ENCODE measurements around the gene CORO1C.
"Not testable (repeated sequence)": the region's sequence is repeated elsewhere in the genome, so short reads cannot be mapped to it uniquely, and the experiment has no call there.

The CORO1C gene

GRCh38 chr12:108753976-108754375, 22.7 kb upstream of the CORO1C start:
- no peak for DNase-seq (ENCODE audit: low read depth, low spot score)

GRCh38 chr12:108752387-108752786, 21.1 kb upstream of the CORO1C start:
- no peak for DNase-seq (ENCODE audit: low read depth, low spot score)

GRCh38 chr12:108751821-108752220, 20.5 kb upstream of the CORO1C start:
- DNase-seq (ENCODE audit: low read depth, low spot score), result no peak

DNA sequence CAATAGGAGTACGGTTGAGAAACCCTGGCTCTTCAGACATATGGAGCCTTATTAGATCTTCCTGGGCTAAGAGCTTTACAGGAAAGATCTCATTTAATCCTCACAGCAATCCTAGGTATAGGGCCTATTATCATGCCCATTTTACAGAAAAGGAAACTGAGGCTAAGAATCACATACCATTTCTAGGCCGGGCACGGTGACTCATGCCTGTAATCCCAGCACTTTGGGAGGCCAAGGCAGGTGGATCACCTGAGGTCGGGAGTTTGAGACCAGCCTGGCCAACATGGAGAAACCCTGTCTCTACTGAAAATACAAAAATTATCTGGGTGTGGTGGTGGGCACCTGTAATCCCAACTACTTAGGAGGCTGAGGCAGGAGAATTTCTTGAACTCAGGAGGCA, 19.7 kb upstream of the CORO1C start:
- DNase-seq (ENCODE audit: low read depth, low spot score), result not testable (repeated sequence)

DNA sequence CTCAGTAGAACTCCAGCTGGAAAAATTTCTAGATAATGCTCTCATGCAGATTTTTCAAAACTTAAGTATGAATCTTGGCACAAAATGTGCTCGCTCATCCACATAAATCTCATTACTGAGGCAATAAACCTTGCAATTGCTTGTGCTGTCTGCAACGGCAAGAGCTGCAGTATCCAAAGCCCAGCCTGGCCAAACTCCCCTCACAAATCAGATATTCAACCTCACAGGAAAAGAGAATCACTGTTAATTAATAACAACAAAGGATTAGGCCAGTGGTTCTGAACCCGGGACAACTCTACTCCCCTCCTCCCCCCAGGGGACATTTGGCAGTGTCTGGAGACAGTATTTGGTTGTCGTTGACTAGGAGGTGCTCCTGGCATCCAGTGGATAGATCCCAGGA, 19.2 kb upstream of the CORO1C start:
- peak; percentile 65 for DNase-seq (ENCODE audit: low read depth, low spot score)

GRCh38 chr12:108747563-108747962, 16.2 kb upstream of the CORO1C start:
- no peak for DNase-seq (ENCODE audit: low read depth, low spot score)

DNA sequence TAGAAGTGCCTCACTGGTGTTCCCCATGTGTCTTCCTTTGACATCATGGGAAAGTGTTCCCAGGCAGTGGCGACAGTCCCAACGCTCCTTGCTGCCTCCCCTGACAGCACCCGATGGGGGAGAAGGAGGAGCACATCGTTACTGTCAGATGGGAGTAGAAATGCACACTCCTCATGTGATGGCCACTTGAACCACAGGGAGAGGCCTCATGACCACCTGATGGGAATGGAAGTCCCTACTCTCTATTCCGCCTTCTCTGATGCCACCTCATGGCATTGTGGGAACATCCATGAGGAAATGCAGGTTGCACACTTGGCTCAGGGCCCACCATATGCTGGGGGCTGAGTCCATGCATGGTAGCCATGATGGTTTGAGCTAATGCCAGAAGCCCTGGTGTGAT, 14.3 kb upstream of the CORO1C start:
- DNase-seq (ENCODE audit: low read depth, low spot score), result no peak

DNA sequence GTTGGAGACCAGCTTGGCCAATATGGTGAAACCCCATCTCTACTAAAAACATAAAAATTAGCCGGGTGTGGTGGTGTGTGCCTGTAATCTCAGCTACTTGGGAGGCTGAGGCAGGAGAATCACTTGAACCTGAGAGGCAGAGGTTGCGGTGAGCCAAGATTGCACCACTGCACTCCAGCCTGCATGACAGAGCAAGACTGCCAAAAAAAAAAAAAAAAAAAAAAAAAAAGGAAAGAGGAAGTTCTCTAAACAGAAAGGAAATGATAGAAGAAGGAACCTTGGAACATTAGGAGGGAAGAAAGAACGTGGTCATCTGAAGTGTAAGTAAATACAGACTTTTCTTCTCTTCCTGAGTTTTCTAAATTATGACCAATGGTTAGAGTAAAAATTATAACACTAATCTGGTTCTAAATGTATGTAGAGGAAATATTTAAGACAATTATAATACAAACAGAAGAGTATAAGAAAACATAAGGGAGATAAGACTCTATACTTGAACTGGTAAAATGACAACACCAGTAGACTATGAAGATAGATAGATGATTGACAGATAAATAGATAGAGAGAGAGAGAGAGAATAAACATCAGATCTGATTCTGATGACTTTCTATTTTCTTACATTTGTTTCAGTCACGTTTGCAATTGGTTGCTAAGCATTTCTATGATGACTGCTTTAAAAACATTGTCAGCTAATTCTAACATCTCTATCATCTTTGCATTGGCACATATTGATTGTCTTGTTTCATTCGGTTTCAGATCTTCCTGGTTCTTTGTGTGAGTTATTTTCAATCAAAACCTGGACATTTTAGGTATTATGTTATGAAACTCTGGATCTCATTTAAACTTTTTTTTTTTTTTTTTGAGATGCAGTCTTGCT, 12.9 kb upstream of the CORO1C start:
- no peak for DNase-seq (ENCODE audit: low read depth, low spot score)

DNA sequence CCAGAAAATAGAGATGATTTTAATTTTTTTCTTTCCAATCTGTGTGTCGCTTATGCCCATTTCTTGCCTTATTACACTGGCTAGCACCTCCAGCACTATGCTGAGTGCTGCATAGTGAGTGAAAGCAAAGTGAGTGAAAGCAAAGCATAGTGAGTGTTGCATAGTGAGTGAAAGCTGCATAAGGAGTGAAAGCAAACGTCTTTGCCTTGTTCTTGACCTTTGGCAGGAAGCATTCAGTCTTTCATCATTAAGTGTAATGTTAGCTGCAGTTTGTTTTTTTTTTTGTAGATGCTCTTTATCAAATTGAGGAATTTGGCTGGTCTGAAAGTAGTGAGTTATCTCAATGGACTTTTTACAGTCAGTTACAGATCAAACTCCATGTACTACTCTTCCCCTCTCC, 6.9 kb upstream of the CORO1C start:
- no peak for DNase-seq (ENCODE audit: low read depth, low spot score)

GRCh38 chr12:108735855-108736254, 4.5 kb upstream of the CORO1C start:
- DNase-seq (ENCODE audit: low read depth, low spot score), result no peak

DNA sequence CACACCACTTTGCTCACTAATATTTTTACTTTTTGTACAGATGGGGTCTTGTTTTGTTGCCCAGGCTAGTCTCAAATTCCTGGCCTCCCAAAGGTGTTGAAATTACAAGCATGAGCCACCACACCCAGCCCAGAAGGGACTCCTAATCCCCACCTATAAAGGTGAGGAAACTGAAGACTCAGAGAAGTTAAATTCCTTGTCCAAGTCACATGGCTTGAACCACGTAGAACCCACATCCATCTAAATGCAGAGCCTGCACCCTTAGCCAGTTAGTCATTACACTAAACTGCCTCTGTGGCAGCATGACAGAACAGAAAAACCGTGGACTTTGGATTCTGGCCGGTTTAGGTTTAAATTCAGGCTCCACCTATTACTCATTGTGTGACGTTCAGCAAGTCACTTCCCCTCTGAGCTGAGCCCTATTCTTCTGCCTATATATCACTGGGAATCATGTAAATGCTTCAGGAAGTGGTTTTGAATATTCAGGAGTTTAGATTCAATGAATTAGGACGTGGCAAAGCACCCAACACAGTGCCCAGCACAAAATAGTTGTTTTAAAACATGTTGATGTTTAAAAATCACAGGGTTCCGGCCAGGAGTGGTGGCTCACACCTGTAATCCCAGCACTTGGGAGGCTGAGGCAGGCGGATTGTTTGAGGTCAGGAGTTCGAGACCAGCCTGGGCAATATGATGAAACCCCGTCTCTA, 3.0 kb upstream of the CORO1C start:
- peak; percentile 32 for DNase-seq (ENCODE audit: low read depth, low spot score)

GRCh38 chr12:108733230-108733531, 1.9 kb upstream of the CORO1C start:
- not testable (repeated sequence) for DNase-seq (ENCODE audit: low read depth, low spot score)

- no peak for DNase-seq (ENCODE audit: low read depth, low spot score)
These were observed 1.3 kb upstream of the CORO1C start for GRCh38 chr12:108732489-108733229.

DNA sequence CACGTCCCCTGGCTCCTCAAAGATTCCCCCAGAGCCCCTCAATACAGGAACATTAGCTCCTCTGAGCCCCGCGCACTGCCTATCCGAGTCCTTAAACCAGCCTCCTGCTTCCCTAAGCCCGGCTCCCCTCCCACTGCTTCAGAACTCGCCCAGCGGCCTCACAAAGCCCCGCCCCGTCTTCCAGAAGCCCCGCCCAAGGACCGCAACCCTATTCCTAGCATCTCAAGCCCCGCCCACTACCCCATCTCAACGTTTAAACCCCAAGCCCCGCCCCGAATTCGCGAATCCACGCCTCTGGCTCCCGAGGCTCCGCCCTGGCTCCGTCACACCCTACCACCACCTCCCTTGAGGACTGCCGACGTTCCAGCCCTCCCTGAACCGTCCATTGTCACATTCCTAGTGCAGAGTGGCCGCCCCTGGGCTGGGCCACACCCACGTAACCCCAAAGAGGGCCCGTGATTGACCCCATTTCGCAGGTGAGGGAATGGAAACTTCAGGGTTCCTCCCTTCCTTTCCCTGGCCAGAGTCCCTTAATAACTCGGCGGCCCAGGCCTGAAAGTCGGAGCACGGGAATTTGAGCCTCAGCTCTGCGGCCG, 646 bp upstream of the CORO1C start:
- DNase-seq (ENCODE audit: low read depth, low spot score), result peak; percentile 99

- peak; percentile 91 for DNase-seq (ENCODE audit: low read depth, low spot score)
These were observed 783 bp downstream of the CORO1C start for GRCh38 chr12:108730365-108731104.

GRCh38 chr12:108729612-108730364, 1.5 kb downstream of the CORO1C start:
- no peak for DNase-seq (ENCODE audit: low read depth, low spot score)

DNA sequence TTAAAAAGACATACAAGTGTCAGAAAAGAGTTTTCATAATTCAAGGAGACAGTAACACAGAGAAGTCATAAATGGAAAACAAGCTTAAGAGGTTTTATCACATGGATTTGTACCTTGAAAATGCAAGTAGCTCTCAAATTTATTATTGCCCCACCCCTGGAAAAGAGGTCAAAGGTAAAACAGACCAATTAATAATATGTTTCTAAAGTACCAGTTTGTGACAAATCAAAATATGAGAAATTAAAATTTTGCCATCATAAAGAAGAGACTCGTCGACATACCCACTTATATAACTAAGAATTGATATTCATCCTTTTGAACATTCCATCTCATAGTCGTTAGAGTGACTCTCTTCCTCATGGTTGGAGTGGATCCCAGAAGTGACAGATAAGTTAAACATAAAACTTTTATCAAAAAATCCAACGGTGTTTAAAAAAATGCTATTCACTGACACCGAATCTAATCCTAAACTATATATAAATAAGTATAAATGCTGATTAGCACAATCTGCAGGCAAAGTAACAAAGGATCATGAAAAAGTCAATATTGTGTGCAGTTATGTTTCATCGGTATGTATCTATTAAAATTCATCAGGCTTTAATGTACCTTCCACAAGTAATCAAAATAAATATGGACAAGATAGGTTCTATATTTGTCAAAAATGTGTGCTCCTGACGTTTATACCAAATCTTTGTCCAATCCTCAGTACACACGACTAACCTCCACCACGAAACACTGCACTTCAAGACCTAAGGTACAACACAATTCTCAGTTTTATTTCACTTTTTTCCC, 2.3 kb downstream of the CORO1C start:
- no peak for DNase-seq (ENCODE audit: low read depth, low spot score)

DNA sequence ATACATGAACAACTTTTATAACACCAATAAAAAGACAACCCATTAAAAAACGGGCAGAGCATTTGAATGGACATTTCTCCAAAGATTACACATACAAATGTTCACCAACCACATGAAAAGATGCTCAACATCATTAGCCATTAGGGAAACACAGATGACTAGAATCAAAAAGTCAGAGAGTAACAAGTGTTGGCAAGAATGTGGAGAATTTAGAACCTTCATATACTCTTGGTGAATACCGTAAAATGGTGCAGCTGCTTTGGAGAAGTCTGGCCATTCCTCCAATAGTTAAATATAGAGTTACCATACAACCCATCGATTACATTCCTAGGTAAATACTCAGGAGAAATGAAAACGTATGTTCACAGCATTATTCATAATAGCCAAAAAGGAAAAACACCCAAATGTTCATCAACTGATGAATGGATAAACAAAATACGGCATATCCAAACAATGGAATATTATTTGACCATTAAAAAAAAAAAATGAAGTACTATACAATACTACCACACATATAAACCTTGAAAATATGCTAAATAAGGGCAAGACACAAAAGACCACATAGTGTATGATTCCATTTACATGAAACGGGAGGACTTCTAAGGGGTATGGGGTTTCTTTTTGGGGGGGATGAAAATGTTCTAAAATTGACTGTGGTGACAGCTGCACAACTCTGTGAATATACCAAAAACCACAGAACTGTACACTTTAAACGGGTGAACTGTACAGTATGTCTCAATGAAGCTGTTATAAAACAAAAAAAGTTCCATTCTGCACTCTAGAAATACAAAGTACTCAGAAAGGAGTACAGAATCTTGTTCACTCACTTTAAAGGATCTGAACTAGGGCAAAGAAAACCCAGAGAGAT, 3.2 kb downstream of the CORO1C start:
- DNase-seq (ENCODE audit: low read depth, low spot score), result no peak

GRCh38 chr12:108727161-108727560, 4.2 kb downstream of the CORO1C start:
- no peak for DNase-seq (ENCODE audit: low read depth, low spot score)

Measured in ELF-1 (cell line).